Measurements from ENCODE around the gene PARN. TPM values are rescaled to one million over a fixed set of nuclear protein-coding genes. Genes with fewer than 3 reads are reported as not detected.
"Not testable (repeated sequence)": the region's sequence is repeated elsewhere in the genome, so short reads cannot be mapped to it uniquely, and the experiment has no call there.

Gene PARN
- total and polyA plus RNA-seq, 7 donors, result 14.4 to 75.3 (median 33.6) TPM

GRCh38 chr16:14399378-14400284 lies 230.4 kb downstream of the PARN start:
- Histone ChIP-seq H3K27me3 (no peaks in the 10 kb centered on the region), H3K4me1 (peaks cover 0 to 28% (median 20%) of the 10 kb centered on the region in 4 donors), H3K4me3 (no peak overlapping the region), H3K9me3 (no peaks in the 10 kb centered on the region), H3K36me3 (no peaks in the 10 kb centered on the region), H3K27ac (peak overlapping the region; percentile 42 to 85 (median 74))
- peak; percentile 79 for DNase-seq
- 76 to 87% methylated on average over 25 of the region's 25 CpGs for WGBS, 2 donors
- intact Hi-C loops (cut with DNase I), result loop anchor here (2.0 kb wide), 1 partner anchor 97 kb away; no protein-coding TSS in a partner anchor
- TF ChIP-seq POLR2A (IDR thresholded peaks at IDR 0.05) (no peak), EP300 (IDR thresholded peaks at IDR 0.05) (peak in 1 of 4 donors; percentile 8), POLR2AphosphoS5 (IDR thresholded peaks at IDR 0.05) (peak; percentile 5 to 50 (median 34)), CTCF (IDR thresholded peaks at IDR 0.05) (no peak)

- Histone ChIP-seq H3K4me1 (peaks cover 0 to 28% (median 20%) of the 10 kb centered on the region in 4 donors), H3K9me3 (no peaks in the 10 kb centered on the region), H3K36me3 (no peaks in the 10 kb centered on the region), H3K27me3 (no peaks in the 10 kb centered on the region), H3K4me3 (no peak overlapping the region), H3K27ac (peak overlapping the region in 1 of 4 donors; percentile 85)
- 85 to 93% methylated on average over 11 of the region's 11 CpGs for WGBS, 2 donors
- DNase-seq, result no peak
- TF ChIP-seq POLR2AphosphoS5 (IDR thresholded peaks at IDR 0.05) (no peak), EP300 (IDR thresholded peaks at IDR 0.05) (no peak), POLR2A (IDR thresholded peaks at IDR 0.05) (no peak), CTCF (IDR thresholded peaks at IDR 0.05) (no peak)
- intact Hi-C loops (cut with DNase I), result loop anchor here (2.0 kb wide), 1 partner anchor 95 kb away; no protein-coding TSS in a partner anchor
Observed at GRCh38 chr16:14398014-14398717, 231.9 kb downstream of the PARN start.

- H3K4me3 ChIP-seq; H3K9me3 ChIP-seq; DNase-seq; intact Hi-C loops (cut with DNase I); H3K27me3 ChIP-seq; H3K36me3 ChIP-seq; H3K27ac ChIP-seq: not testable (repeated sequence)
- 83 to 84% methylated on average over 10 of the region's 10 CpGs for WGBS, 2 donors
- peaks cover 0 to 21% (median 18%) of the 10 kb centered on the region in 4 donors for H3K4me1 ChIP-seq
Observed at GRCh38 chr16:14395710-14396304, 234.3 kb downstream of the PARN start.

GRCh38 chr16:14394834-14395233 lies 235.2 kb downstream of the PARN start:
- DNase-seq, result no peak
- peaks cover 0 to 11% (median 11%) of the 10 kb centered on the region in 4 donors for H3K4me1 ChIP-seq
- H3K27ac ChIP-seq, result no peak overlapping the region
- no peaks in the 10 kb centered on the region for H3K9me3 ChIP-seq
- intact Hi-C loops (cut with DNase I), result no loop called here
- WGBS, 2 donors, result 87% methylated on average over 3 of the region's 3 CpGs
- H3K27me3 ChIP-seq, result no peaks in the 10 kb centered on the region
- no peak for TF ChIP-seq EP300 (IDR thresholded peaks at IDR 0.05)
- TF ChIP-seq POLR2A (IDR thresholded peaks at IDR 0.05), result no peak
- TF ChIP-seq POLR2AphosphoS5 (IDR thresholded peaks at IDR 0.05), result no peak
- no peak for TF ChIP-seq CTCF (IDR thresholded peaks at IDR 0.05)
- H3K4me3 ChIP-seq, result no peak overlapping the region
- H3K36me3 ChIP-seq, result no peaks in the 10 kb centered on the region

GRCh38 chr16:14392960-14393359 lies 237.1 kb downstream of the PARN start:
- intact Hi-C loops (cut with DNase I), result no loop called here
- Histone ChIP-seq H3K27me3 (no peaks in the 10 kb centered on the region), H3K27ac (no peak overlapping the region), H3K36me3 (no peaks in the 10 kb centered on the region), H3K9me3 (no peaks in the 10 kb centered on the region), H3K4me3 (no peak overlapping the region), H3K4me1 (no peaks in the 10 kb centered on the region)
- TF ChIP-seq POLR2A (IDR thresholded peaks at IDR 0.05) (no peak), POLR2AphosphoS5 (IDR thresholded peaks at IDR 0.05) (no peak), CTCF (IDR thresholded peaks at IDR 0.05) (no peak), EP300 (IDR thresholded peaks at IDR 0.05) (no peak)
- 85 to 86% methylated on average over 6 of the region's 6 CpGs for whole genome bisulfite sequencing, 2 donors
- no peak for DNase-seq

All from sigmoid colon (tissue), 7 donors.